SU-DHL-6 (cell line): ENCODE measurements around the gene G3BP1.

Source experiments
- CTCF ChIP-seq: fragments of 200-600 bp; sonication (generic); IDR thresholded peaks from one replicate; pipeline ENCODE4 v1.5.1; 2017; ENCODE audit warnings: antibody characterized with exemption, mild to moderate bottlenecking, low read length, moderate library complexity; ENCODE audit not compliant: insufficient read depth, poor library complexity, severe bottlenecking
- EZH2phosphoT487 ChIP-seq: fragments of 200-600 bp; sonication (generic), shearing (Covaris generic); conservative IDR thresholded peaks from 2 replicates; pipeline ENCODE4 v1.6.1; 2018; ENCODE audit warnings: mild to moderate bottlenecking, antibody characterized with exemption, low read length, moderate library complexity, mixed read lengths

DNA sequence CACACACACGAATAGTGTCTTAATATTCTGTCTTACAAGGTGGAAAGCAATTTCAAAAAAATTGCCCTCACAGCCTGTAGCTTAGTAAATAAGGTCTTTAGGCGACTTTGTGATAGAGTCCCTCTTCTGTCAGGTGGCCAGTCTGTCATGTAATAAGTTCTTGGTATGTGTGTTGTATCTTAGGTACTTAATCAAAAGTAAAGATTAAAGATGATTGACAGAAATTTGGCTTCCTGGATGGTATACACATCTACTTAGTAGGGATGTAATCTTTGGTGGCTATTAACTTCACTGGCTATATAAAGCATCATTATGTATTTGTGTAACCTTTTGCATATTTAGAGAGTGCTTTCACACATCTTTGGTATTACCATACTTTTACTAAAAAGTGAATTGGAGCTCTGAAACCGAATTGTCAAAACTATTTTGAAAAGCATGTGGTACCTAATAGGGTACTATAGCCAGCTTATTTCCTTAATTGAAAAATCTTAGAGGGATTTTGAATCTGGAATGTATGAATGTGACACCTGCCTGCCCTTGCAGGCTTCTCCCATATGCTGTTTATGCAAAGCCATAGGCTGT is 3.4 kb downstream of the G3BP1 start:
- TF ChIP-seq CTCF (no peak), EZH2phosphoT487 (no peak)
